Left lobe of liver (tissue), 2 donors: ENCODE results near the gene DCX. TPM values are rescaled to one million over a fixed set of nuclear protein-coding genes. Genes with fewer than 3 reads are reported as not detected.

Experiments
- ATAC-seq: fragments of 200-7000 bp; cut with Tn5 transposase; one replicate; pipeline ENCODE4 v1.9.1; 2020; ENCODE audit warnings: mild to moderate bottlenecking, moderate library complexity
- DNase-seq: peaks from one replicate; pipeline ENCODE4 v3.0.0-alpha.2; 2020; ENCODE audit warnings: low spot score
- total RNA-seq: library from RNA; stranded (reverse); gene quantifications from one replicate; pipeline ENCODE4 v1.2.1, GENCODE V29; 2021
- donor health status: DM: no; HTN: no; CAD: no; lungs with moderate emphysema.
- donor health status: DM: no; HTN: yes; CAD: no.

The DCX gene
- total RNA-seq, 1 donor from 2014 or later, result not detected

DNA sequence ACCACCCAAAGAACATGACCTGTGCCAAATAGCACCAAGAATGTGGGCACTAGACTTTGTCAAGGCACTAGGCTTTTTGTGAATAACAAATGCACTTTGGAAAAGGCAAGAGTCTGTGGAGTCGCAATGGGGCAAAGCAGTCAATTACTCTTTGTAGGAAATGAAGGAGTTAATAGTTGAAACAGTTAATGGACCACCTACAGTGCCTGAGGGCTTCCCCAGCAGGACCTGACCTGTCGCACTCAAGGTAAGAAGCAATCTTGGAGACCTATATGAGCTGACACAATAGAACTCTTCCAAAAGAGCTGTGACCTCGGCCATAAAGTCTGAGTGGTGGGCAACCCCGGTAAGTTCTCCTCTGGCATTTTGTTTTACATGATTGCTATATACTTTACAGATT lies 92.5 kb downstream of the DCX start:
- ATAC-seq (no peak), DNase-seq (no peak)

DNA sequence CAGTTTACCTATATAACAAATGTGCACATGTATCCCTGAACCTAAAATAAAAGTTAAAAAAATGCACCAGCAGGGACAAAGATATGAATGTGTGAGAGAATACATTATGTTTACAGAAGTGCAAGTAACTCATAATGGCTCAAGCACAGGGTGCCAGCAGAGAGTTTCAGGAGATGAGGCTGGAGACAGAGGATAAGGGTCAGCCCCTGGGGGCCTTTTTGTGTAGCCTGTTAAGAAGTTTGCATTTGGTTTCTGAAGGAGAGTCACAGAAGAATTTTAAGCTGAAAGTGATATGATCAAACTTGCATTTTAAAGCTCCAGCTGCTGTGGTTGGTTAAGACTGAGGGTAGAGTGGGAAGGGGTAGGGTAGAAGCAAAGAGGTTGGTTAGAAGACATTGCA lies 93.1 kb downstream of the DCX start:
- ATAC-seq (no peak), DNase-seq (no peak)

- DNase-seq (no peak), ATAC-seq (no peak)
Observed at GRCh38 chrX:111309083-111309482, 102.9 kb downstream of the DCX start.

GRCh38 chrX:111308039-111308438 lies 104.0 kb downstream of the DCX start:
- no peak for ATAC-seq

DNA sequence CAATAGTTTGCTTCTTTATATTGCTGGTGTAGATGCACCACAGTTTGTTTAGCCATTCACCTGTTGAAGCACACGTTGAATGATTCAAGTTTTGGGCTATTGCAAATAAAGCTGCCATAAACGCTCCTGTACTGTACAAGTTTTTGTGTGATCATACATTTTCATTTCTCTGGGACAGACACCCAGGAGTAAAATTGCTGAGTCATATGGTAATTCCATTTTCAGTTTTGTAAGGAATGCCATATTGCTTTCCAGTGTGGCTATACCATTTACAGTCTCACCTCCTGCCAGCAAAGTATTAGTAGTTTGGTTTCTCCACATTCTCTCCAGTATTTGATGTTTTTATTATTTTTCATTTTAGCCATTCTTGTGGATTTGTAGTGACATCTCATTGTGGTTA lies 109.7 kb downstream of the DCX start:
- DNase-seq, result no peak
- no peak for ATAC-seq

More at GRCh38 chrX:111308039-111308438, 104.0 kb downstream of the DCX start:
- no peak for DNase-seq

- ATAC-seq (no peak), DNase-seq (no peak)
Observed at GRCh38 chrX:111288841-111289240, 123.2 kb downstream of the DCX start.

- DNase-seq (peak; percentile 51), ATAC-seq (peak; percentile 91)
Observed at GRCh38 chrX:111284631-111285293, 127.2 kb downstream of the DCX start.

DNA sequence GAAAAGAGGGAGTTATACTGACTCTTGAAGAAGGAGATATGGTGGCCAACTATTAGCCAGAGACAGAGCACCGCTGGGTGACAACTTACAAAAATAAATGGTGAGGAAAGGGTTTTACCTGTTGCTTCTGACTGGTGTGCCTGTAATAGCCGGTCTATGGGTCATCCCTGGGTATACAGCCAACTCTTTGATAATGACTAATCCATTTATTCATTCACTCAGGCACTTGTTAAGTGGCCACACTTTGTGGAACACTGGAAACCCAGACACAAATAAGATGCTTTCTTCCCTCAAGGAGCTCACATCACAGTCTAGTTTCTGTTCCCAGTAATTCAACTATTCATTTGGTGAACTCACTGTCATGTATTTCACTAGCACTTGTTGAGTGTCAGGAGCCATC lies 128.5 kb downstream of the DCX start:
- no peak for ATAC-seq
- no peak for DNase-seq

GRCh38 chrX:111282991-111283390 lies 129.0 kb downstream of the DCX start:
- ATAC-seq (no peak), DNase-seq (no peak)

DNA sequence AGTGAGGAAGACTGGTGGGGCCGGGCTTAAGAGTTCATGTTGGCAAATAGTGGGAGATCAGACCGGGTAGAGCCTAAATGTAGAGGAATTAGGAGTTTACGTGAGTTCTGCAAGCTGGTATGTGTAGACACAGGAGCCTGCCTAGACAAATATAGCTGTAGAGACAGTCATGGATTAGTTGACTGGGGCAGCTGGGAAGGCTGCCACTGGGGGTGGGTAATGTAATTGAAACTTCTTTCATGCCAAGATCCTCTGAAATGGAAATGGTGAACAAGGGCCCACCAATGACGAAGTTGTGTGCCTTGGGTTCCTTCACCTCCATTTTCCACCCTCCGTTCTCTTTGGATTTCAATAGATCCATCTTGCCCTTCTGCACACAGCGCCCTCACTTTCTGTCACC lies 129.9 kb downstream of the DCX start:
- ATAC-seq, result no peak
- no peak for DNase-seq

DNA sequence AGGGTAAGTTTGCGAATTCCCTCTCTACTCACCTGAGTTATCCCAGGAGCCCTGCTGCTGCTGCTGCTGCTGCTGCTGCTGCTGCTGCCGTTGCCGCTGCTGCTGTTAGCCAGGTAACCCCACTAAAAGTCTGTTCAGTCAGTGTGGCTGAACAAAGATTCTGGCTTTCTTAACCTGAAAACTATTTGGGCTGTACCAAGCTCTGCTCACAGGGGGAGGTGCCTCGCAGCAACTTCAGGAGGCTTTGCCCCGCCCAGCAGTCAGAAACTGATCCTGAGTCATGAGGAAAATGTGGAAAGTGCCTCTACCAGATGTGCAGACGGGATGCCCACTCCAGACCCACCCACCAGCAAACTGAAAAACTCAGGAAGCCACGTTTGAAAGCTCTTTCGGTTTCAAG lies 141.7 kb downstream of the DCX start, which contains the start of gene CAPN6:
CAPN6 (minus strand) TSS at position 145 of the 400 bp plus-strand sequence. CDS start 6,547 bp downstream, outside the sequence.
- DNase-seq (no peak), ATAC-seq (no peak)

DNA sequence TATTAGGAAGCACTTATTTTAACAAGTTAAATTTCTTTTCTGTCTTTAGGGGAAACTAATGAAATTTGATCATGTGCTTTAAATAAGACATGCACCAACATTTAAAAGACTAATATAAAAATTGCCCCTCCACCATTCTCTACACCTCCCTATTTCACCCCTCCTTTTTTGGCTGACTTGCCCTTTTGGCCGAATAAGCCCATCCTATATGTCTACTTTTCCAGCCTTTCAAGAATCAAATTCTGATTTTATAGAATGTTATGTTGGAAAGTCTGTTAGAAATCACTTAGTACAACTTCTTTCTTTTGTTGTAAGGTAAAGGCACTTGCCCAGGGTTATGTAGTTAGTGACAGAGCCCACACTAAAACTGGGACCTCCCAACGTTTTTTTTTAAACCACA lies 143.5 kb downstream of the DCX start:
- no peak for ATAC-seq
- no peak for DNase-seq

DNA sequence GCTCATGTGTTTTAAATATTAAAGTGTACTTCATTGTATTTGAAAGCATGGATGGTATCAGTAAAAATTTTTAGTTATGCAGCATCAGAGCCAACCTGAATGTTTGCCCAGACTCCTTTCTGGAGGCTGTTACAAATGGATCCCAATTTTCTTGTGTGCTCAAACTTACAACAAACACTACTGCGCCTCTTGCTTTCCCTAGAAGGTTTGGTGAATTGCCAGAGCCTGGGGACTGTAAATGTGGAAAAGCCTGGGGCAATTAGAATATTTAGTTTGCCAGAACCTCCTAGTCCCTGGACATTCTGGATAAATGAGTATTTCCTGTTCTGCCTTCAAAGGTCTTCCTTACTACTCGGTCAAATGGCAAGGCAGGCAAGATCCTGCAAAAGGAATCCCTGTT lies 146.5 kb downstream of the DCX start:
- no peak for ATAC-seq
- no peak for DNase-seq

GRCh38 chrX:111264385-111264784 lies 147.6 kb downstream of the DCX start:
- no peak for ATAC-seq
- DNase-seq, result no peak

DNA sequence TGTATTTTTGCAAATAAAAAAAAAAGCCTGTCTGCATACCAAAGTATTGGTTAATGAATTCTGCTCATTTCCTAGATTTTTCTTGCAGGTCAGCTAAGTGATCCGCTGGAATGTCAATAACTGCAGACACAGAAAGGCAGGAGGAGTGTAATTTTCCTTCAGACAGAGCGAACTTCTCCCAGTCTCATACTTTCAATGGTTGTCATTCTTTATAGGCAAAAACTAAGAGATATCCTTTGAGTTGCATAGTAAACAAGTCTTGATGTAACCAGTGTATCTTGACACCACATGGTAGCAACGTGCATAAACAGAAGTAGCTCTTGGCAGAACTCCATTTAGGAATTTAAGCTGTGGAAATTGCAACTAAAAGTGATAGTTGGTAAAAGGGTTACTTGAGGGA lies 149.9 kb downstream of the DCX start:
- no peak for DNase-seq
- ATAC-seq, result no peak

DNA sequence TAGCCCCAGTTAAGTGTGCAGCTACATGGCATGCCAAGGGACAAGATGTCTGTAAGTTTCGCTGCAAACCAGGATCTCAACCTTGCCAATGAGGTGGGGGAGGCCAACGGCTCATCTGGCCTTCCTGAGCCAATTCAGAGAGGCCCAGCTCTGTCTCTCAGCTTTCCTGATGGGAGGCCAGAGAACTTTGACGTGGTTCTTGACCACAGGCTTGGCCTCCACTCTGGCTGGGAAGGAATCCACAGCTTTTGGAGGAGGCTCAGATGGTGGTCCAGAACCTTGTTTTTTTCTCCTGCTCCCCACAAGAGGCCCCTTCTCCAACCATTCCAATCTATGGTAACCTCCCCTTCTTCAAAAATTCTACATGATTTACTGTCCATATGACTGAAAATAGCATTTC lies 151.5 kb downstream of the DCX start:
- no peak for ATAC-seq

DNA sequence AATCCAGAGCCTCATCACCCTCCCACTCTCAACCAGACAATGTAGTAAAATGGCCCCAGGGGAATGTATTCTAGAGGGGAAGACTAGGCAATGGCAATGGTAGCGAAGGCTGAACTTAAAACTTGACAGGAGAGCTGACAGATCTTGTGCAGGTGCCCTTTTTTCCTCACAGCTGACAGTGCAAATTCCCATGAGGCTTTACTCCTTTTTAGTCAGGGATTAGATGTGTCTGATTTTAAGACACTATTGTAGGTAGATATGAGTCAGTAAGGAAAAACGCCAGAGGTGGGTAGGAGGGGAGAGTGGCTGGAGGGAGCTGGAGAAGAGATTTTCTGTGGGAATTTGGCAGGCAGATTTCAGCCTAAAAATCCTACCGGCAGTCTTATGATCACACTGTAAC lies 152.4 kb downstream of the DCX start:
- DNase-seq, result no peak
- no peak for ATAC-seq

More for the DNA sequence above, 151.5 kb downstream of the DCX start:
- no peak for DNase-seq

DNA sequence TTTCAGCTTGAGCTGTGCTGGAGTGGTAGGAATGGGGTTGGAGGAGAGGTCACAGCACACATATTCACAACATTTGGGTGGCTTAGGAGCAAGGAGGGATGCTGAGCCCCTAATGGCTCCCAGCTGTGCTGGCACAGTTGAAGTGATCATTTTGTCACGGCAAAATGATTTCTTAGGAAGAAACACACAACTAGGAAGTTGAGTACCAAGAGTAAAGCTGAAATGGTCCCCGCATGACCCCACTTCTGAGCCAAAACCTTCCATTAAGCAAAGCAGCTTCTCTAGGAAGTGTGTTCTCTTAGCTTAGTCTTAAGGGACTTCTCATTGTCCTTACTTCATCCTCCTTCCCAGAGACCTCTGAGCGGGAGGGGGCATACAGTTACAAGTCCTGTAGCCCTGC lies 154.3 kb downstream of the DCX start:
- ATAC-seq, result no peak
- DNase-seq, result no peak

DNA sequence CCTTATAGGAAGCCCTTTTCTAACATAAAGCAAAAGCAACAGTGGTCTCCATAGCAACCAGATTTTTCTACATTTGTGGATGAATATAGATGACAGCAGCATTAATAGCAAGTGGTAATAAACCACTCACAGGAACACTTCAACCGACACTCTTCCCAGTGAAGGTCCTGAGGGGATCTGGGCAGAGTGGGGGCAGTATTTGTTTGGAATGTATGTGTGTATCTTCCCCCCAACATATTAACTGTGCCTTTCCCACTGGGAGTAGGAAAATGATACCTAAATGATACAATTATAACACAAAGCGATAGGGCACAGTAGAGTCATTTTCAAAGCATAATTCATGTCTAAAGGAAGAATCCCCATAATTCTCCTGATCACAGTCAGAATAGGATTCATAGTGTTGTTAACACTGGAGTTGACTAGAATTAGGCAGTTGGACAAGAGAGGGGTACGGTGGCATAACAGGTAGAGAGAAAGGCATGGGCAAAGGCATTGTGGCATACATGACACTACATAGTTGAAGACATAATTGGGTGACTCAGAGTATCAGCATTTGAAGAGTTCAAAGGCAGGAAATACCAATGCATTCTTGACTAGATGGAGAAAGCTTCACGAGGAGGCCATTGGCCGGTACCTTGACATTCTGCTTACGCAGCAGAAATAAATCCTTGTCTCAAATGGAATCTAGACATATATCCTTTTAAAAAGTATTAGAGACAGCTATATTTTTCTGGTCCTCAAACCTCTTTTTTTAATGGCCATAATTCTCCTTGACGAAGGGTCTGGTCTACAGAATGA lies 156.9 kb downstream of the DCX start:
- no peak for ATAC-seq
- DNase-seq, result no peak

- DNase-seq, result no peak
- ATAC-seq, result peak; percentile 55
Observed at GRCh38 chrX:111244235-111244750, 167.7 kb downstream of the DCX start.
